HG03342 (cell line): ENCODE results near the gene MT1A.
"Not testable (repeated sequence)": the region's sequence is repeated elsewhere in the genome, so short reads cannot be mapped to it uniquely, and the experiment has no call there.

Experiments
- ATAC-seq: cut with Tn5 transposase; IDR thresholded peaks from one replicate; pipeline ENCODE4 v1.9.1; 2021; ENCODE audit warnings: mild to moderate bottlenecking, moderate library complexity; ENCODE audit not compliant: unreplicated experiment

MT1A gene

DNA sequence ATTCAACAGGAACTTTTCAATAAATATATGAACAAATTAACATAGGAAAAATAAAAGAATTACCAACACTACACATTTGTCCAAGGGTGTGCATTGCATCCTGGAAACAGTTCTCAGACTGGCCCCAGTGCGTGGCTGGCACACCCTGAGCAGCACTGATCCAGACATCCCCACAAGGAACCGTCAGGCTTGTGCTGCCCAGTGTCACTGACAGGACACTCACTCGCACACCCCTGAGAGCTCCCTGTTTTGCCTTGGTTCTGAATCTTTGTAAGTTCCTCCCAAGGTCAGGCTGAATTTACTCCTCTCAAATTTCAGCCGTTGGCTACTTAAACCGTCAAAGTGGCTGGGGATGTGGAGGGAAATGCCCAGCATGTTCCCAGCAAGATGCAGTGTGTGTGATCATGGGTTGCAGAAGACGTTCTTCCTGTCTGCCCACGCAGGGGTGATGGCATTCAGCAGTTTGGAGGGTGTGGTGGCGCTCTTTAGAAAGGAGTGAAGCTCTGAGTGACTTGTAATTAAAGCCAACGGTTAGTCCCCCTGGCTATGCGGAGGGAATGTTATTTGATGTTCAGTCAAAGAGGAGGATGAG lies 28.4 kb upstream of the MT1A start:
- ATAC-seq = no peak

GRCh38 chr16:56610609-56611111 lies 27.8 kb upstream of the MT1A start:
- ATAC-seq = no peak

GRCh38 chr16:56611281-56611833 lies 27.1 kb upstream of the MT1A start:
- ATAC-seq = no peak

GRCh38 chr16:56613706-56614105 lies 24.8 kb upstream of the MT1A start:
- ATAC-seq = no peak

- ATAC-seq = no peak
Observed at GRCh38 chr16:56614549-56614991, 23.9 kb upstream of the MT1A start.

DNA sequence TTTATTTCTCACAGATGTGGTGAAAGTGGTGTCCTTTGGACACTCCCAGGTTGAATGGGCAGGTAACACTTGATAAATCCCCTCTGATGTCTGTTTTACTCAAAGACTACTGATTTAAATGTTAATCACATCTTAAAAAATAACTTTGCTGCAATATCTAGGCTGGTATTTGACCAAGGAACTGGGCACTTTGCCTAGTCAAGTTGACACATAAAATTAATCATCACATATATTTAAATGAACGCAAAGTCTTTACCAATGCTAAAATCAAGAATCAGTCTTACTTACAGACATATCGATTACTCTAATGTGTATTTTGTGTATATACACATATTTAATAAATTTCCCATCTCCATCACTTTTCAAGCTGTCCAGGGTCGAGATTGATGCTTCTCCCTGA lies 23.1 kb upstream of the MT1A start:
- ATAC-seq = no peak

- ATAC-seq = no peak
Observed at GRCh38 chr16:56616608-56617211, 21.8 kb upstream of the MT1A start.

DNA sequence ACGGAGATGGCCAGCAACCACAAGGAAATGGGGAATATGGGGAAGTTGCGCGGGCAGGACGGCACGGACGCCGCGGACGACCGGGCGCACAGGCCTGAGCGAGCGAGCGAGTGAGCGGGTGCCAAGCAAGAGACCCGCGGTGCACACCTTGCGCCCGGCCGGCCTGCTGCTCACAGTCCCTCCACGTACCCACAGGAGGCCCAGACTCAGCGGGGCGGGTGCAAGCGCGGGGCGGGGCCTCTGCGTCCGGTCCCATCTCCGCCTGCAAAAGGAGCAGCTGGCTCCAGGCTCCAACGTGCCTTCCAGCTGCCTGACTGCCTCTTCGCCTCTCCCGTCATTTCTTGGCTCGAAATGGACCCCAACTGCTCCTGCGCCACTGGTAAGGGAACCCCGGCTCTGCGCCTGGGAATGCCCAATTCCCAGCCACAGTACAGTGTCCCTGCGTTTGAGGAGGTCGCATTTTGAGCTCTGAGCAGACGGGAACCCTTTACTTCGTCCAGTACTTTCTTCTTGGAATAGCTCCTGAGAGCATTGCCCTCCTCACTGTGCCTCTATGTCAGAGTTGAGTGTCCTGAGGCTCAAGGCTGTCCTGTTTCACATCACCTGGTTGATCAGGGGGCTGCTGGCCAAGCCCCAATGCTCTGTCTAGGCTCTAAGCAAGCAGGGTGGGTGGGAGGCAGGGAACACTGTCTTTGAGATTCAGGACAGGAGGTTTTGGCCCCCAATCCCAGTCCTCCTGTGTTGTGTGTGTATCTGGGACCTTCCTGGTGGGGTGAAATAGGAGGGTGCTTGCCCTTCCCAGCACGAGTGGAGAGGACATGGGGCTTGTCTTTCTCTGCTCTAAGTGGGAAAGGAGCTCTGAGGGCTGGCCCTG lies 21.0 kb upstream of the MT1A start:
- no peak for ATAC-seq

DNA sequence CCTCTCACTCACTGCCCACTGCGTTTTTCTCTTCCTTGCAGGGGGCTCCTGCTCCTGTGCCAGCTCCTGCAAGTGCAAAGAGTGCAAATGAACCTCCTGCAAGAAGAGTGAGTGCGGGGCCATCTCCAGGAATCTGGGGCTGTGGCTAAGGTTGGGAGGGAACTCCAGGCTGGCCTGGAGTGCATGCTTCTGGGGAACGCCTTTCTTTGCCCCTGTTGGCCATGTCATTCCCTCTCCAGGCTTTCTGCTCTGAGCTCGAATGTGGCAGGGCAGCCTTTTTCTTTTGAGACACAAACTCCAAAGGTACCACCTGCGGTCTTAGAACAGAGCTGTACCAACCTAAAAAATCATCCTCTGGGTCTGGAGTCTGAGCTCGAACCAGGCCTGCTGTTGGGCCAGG lies 20.3 kb upstream of the MT1A start:
- no peak for ATAC-seq

GRCh38 chr16:56620339-56620897 lies 18.0 kb upstream of the MT1A start:
- ATAC-seq = no peak

DNA sequence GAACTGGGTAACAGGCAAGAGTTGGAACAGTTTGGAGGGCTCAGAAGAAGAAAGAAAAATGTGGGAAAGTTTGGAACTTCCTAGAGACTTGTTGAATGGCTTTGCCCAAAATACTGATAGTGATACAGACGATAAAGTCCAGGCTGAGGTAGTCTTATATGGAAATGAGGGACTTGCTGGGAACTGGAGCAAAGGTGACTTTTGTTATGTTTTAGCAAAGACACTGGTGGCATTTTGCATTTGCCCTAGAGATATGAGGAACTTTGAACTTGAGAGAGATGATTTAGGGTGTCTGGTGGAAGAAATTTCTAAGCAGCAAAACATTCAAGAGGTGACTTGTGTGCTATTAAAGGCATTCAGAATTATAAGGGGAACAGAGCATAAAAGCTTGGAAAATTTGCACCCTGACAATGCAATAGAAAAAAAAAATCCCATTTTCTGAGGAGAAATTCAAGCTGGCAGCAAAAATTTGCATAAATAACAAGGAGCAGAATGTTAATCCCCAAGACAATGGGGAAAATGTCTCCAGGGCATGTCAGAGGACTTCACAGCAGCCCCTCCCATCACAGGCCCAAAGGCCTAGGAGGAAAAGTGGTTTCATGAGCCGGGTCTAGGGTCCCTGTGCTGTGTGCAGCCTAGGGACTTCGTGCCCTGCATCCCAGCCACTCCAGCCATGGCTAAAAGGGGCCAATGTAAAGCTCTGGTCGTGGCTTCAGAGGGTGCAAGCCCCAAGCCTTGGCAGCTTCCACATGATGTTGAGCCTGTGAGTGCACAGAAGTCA lies 16.6 kb upstream of the MT1A start:
- ATAC-seq = not testable (repeated sequence)

DNA sequence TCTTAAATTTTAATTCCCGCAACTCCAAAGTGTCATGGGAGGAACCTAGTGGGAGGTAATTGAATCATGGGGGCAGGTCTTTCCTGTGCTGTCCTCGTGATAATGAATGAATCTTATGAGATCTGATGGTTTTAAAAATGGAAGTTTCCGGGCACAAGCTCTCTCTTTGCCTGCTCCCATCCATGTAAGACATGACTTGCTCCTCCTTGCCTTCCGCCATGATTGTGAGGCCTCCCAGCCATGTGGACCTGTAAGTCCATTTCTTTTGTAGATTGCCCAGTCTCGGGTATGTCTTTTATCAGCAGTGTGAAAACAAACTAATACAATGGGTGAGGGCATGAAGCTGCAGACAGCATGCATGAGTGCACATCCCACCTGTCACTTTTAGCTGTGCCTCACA lies 15.3 kb upstream of the MT1A start:
- not testable (repeated sequence) for ATAC-seq

DNA sequence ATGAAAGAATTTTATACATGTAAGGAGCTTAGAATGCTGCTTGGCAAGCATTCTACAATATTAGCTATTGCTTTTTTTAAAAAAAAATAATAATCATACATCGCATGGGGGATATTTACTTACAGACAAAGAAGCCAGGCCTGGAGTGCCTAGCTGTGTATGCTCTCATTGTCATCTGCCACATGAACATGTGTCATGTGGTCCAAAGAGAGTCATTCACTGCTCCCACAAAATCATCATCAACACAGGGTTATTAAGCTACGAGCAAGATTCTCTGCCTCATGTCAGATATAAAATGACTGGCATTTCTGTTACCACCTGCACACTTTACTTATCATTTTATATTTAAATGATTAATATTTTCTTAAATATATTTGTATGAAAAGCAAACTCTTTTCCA lies 14.8 kb upstream of the MT1A start:
- ATAC-seq = no peak

DNA sequence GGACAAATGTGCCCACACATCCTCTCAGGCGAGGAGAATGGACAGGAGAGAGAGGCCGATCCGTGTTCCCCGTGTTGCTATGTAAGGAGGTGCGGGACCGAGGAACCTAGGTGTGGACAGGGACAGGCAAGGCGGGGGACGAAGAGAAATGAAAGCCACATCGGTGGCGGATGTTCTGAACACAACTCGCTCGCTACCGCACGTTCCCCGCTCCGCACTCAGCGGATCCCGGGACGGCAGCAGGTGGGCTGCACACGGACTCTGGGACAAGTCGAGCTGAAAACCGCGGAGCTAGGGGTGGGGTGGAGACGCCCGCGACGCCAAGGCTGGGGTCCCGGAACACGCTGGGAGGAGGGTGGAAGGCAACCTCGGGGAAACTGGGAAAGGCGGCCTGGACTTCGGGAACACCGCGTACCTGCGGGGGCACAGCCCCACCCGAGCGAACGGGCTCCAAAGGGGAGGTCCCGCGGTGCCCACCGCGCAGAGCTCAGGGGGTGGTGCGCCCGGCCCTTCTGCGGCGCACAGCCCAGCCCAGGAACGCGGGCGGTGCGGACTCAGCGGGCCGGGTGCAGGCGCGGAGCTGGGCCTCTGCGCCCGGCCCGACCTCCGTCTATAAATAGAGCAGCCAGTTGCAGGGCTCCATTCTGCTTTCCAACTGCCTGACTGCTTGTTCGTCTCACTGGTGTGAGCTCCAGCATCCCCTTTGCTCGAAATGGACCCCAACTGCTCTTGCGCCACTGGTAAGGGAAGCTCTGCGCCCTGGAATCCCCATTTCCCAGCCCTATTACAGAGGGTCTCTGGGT lies 13.1 kb upstream of the MT1A start, which contains the start of gene MT1E:
Gene MT1E, plus strand, starts transcription at position 642 of the 803 bp plus-strand sequence. Its CDS starts 71 bp downstream, at position 713.
- peak; percentile 59 for ATAC-seq

DNA sequence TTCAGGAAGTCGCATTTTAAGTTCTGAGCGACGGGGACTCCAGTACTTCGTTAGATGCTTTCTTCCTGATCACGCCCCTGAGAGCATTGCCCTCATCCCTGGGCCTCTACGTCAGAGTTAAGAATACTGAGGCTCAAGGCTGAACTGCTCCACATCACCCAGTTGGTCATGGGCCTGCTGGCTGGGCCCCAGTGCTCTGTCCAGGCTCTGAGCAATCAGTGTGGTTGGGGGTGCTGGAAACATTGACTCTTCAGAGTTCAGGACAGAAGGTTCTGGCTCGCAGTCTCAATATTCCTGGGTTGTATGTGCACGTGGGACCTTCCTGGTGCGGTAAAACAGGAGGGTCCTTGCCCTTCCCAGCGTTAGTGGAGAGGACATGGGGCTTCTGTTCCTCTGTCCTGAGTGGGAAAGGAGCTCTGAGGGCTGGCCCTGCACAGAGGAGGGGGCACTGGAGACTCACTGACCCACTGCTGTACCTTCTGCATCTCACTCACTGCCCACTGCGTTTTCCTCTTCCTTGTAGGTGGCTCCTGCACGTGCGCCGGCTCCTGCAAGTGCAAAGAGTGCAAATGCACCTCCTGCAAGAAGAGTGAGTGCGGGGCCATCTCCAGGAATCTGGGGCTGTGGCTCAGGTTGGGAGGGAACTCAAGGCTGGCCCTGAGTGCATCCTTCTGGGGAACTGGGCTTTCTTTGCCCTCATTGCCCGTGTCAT lies 12.4 kb upstream of the MT1A start:
- no peak for ATAC-seq

DNA sequence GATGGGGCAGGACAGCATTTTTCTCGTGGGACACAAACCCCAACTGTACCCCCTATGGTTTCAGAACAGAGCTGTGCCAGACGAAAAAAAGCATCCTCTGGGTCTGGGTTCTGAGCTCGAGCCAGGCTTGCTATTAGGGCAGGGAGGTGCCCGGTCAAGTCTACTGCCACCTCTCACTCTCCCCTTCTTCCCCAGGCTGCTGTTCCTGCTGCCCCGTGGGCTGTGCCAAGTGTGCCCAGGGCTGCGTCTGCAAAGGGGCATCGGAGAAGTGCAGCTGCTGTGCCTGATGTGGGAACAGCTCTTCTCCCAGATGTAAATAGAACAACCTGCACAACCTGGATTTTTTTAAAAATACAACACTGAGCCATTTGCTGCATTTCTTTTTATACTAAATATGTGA lies 11.8 kb upstream of the MT1A start:
- ATAC-seq = no peak

DNA sequence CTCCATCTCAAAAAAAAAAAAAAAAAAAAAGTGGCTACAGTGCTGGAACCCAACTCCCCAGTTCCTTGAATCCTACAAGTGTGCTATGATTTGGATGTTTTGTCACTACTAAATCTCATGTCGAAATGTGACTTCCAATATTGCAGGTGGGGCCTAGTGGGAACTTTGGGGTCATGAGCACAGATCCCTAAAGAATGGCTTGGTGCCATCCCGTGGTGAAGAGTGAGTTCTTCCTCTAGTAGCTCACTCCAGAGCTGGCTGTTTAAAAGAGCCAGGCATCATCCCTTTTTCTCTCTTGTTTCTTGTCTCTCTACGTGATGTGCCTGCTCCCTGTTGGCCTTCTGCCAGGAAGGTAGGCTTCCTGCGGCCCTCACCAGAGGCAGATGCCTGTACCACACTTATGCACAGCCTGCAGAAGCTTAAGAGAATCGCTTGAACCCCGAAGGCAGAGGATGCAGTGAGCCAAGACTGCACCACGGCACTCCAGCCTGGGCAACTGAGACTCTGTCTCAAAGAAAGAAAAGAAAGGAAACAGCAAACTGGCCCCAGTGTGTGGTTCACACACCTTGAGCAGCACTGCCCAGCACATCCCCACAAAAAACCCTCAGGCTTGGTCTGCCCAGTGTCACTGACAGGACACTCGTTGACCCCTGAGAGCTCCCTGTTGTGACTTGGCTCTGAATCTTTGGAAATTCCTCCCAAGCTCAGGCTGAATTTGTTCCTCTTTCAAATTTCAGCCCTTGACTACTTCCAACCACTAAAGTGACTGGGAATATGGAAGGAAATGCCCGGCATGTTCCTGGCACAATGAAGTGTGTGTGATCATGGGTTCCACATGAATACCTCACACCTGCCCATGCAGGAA lies 9.7 kb upstream of the MT1A start:
- ATAC-seq = no peak

- no peak for ATAC-seq
Observed at GRCh38 chr16:56629531-56629930, 8.9 kb upstream of the MT1A start.
